COLO668 (cell line): ENCODE results near the gene SRP14.
"Not testable (repeated sequence)": the region's sequence is repeated elsewhere in the genome, so short reads cannot be mapped to it uniquely, and the experiment has no call there.

Experiments
- DNase-seq: peaks from one replicate; lab custom pipeline; 2025; ENCODE audit not compliant: unreplicated experiment; lab: John Stamatoyannopoulos, UW

SRP14 gene

GRCh38 chr15:39996228-39996627, 42.8 kb downstream of the SRP14 start:
- not testable (repeated sequence) for DNase-seq

GRCh38 chr15:39992953-39993352, 46.0 kb downstream of the SRP14 start:
- not testable (repeated sequence) for DNase-seq

GRCh38 chr15:39990706-39991105, 48.3 kb downstream of the SRP14 start:
- DNase-seq: no peak

GRCh38 chr15:39987821-39988220, 51.2 kb downstream of the SRP14 start:
- DNase-seq: no peak
